Aorta (tissue), 5 donors: ENCODE measurements around the gene ORC6. TPM values are rescaled to one million over a fixed set of nuclear protein-coding genes. Genes with fewer than 3 reads are reported as not detected.

ENCODE experiments used
- ATAC-seq: fragments of 200-7000 bp; cut with Tn5 transposase; one replicate; pipeline ENCODE4 v1.9.1; 2022; ENCODE audit warnings: moderate library complexity; ENCODE audit not compliant: low FRiP score
- DNase-seq, 2 donors: peaks; one replicate each; pipeline ENCODE4 v3.0.0-alpha.2; 2020
- H3K27ac ChIP-seq, 2 donors: one replicate each; pipeline ENCODE4 v1.5.1; 2013; ENCODE audit warnings: low read length in 2 of 2, mild to moderate bottlenecking in 2 of 2, moderate library complexity in 2 of 2, control low read depth in 1 of 2, inconsistent platforms in 1 of 2, low read depth in 1 of 2
- H3K27me3 ChIP-seq, 2 donors: one replicate each; pipeline ENCODE4 v1.6.1; 2013; ENCODE audit warnings: control low read depth in 1 of 2, low read length in 1 of 2, mild to moderate bottlenecking in 1 of 2, moderate library complexity in 1 of 2; ENCODE audit not compliant: insufficient read depth in 2 of 2, control insufficient read depth in 1 of 2
- H3K36me3 ChIP-seq, 2 donors: one replicate each; pipeline ENCODE4 v1.6.1; 2013; ENCODE audit warnings: control low read depth in 1 of 2, low read length in 1 of 2, mild to moderate bottlenecking in 1 of 2; ENCODE audit not compliant: insufficient read depth in 2 of 2, control insufficient read depth in 1 of 2
- H3K4me1 ChIP-seq, 2 donors: one replicate each; pipeline ENCODE4 v1.6.1; 2013; ENCODE audit warnings: low read length in 2 of 2, control low read depth in 1 of 2, mild to moderate bottlenecking in 1 of 2, moderate library complexity in 1 of 2; ENCODE audit not compliant: insufficient read depth in 2 of 2, control insufficient read depth in 1 of 2
- H3K4me3 ChIP-seq, 2 donors: one replicate each; pipeline ENCODE4 v1.5.1; 2013; ENCODE audit warnings: low read length in 2 of 2, control low read depth in 1 of 2, mild to moderate bottlenecking in 1 of 2
- H3K9me3 ChIP-seq: one replicate; pipeline ENCODE4 v1.6.1; 2013; ENCODE audit warnings: mild to moderate bottlenecking, low read length; ENCODE audit not compliant: control insufficient read depth
- WGBS, 2 donors: extraction: QIAGEN DNeasy Blood & Tissue Kit; methylation state at CpG; one replicate each; pipeline ENCODE4 v1.1.7; 2013; 5-methylcytosine and 5-hydroxymethylcytosine counted together
- intact Hi-C, 2 donors: fragments of 100-400 bp; cut with DNase I; formaldehyde crosslinking; loops; one replicate each; pipeline versions ENCODE4 v1.14.2 to v1.15.0; 2022
- polyA plus RNA-seq, 2 donors: library from polyadenylated mRNA; stranded (reverse); fragments of 200-250 nt; gene quantifications; one replicate each; pipeline ENCODE4 v1.2.3, GENCODE V29; 2013
- total RNA-seq, 2 donors: library from RNA; stranded (reverse); fragmentation: NEBNext Ultra II Directional; extraction: Animal tissue kit (Norgen Biotek cat#: 25700); gene quantifications; one replicate each; pipeline ENCODE4 v1.2.1, GENCODE V29; 2021
- donor health status: healthy with polysubstance abuse.
- donor health status: Bipolar disorder and iron deficiency.
- donor health status: DM: no; HTN: no; CAD: no.
- donor health status: DM: no; HTN: no; CAD: no.
- donor health status: DM: yes; HTN: yes; CAD: no.

The ORC6 gene
- total and polyA plus RNA-seq, 4 donors = 0.31 to 2.3 (median 1.6) TPM

DNA sequence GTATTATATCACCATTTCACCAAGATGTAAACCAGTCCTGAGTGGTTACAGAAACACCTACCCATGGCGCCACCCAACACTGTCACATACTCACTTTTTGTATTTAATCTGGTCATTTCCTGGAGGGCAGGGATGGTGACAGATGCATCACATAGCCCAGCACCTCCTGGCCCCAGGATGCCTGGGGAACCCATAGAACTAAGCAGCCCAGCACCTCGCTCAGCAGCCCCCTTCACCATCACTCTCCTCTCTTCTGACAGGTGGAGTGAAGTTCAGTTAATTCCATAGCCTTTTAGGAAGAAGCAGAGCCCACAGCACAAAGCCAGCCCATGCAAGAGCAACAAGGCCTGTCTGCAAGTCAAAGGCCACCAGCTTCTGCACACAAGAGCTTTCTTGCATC lies 31.2 kb downstream of the ORC6 start:
- peaks cover 0 to 3% of the 10 kb centered on the region in 2 donors for H3K27me3 ChIP-seq
- no peaks in the 10 kb centered on the region for H3K9me3 ChIP-seq
- no peak overlapping the region for H3K27ac ChIP-seq
- no peaks in the 10 kb centered on the region for H3K4me1 ChIP-seq
- H3K36me3 ChIP-seq = no peaks in the 10 kb centered on the region
- no peak overlapping the region for H3K4me3 ChIP-seq
- DNase-seq = no peak
- no peak for ATAC-seq
- intact Hi-C loops = no loop called here
- 97 to 98% methylated on average over 2 of the region's 2 CpGs for WGBS, 2 donors

DNA sequence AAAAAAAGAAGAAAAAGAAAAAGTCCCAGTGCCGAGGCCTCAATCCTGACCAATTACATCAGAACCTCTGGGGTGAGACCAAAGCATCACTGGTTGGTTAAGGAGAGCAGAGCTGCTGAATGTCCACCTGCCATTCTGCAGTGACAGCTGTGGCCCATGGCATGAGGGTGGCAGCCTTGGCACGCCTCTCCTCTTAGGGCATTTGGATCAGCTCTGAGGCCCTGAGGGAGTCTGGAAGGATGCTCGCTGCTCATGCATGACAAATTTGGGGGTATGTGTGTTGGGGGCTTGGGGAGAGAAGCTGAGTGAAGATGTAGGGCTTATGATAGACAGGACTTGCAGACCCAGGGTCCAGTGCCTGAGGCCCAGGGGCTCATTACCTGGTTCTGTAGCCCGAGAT lies 32.4 kb downstream of the ORC6 start:
- Histone ChIP-seq H3K36me3 (no peaks in the 10 kb centered on the region), H3K4me1 (no peaks in the 10 kb centered on the region), H3K4me3 (no peak overlapping the region), H3K27me3 (peaks cover 0 to 3% of the 10 kb centered on the region in 2 donors), H3K9me3 (no peaks in the 10 kb centered on the region), H3K27ac (no peak overlapping the region)
- DNase-seq = no peak
- WGBS, 2 donors = 72 to 76% methylated on average over 4 of the region's 4 CpGs
- intact Hi-C loops = no loop called here
- ATAC-seq = no peak

DNA sequence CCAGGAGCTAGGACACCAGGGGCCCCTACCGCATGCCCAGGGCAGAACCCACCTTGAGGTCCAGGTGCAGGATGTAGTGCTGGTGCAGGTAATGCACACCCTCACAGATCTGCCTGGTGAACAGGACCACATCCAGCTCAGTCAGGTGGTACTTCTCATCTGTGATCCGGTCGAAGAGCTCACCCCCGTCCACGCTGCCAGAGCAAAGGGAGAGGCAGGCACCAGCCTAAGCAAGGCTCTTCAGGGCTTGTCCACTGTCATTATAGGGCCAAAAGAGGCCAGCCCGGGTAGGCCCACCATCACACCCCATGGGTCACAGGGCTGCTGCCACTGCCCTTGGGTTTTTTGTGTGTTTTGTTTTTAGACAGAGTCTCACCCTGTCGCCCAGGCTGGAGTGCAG lies 37.7 kb downstream of the ORC6 start:
- WGBS, 2 donors = 92 to 93% methylated on average over 7 of the region's 7 CpGs
- Histone ChIP-seq H3K9me3 (no peaks in the 10 kb centered on the region), H3K27me3 (no peaks in the 10 kb centered on the region), H3K4me3 (no peak overlapping the region), H3K27ac (no peak overlapping the region), H3K4me1 (no peaks in the 10 kb centered on the region), H3K36me3 (no peaks in the 10 kb centered on the region)
- ATAC-seq (no peak), DNase-seq (no peak)
- intact Hi-C loops = no loop called here

DNA sequence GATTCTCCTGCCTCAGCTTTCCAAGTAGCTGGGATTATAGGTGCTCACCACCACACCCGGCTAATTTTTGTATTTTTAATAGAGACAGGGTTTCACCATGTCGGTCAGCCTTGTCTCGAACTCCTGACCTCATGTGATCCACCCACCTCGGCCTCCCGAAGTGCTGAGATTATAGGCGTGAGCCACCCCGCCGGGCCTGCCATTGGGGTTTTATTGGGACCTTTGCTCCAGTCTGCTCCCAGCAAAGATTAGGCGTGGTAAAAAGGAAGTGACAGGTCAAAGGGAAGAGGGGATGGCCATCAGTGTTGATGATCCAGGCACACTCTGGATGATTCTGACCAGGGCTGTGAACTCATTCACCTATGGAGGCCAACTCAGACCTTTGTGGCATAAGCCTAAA lies 38.2 kb downstream of the ORC6 start:
- Histone ChIP-seq H3K27me3 (no peaks in the 10 kb centered on the region), H3K4me1 (no peaks in the 10 kb centered on the region), H3K27ac (no peak overlapping the region), H3K9me3 (no peaks in the 10 kb centered on the region), H3K4me3 (no peak overlapping the region), H3K36me3 (no peaks in the 10 kb centered on the region)
- intact Hi-C loops = no loop called here
- no peak for DNase-seq
- WGBS, 2 donors = 90 to 94% methylated on average over 9 of the region's 9 CpGs
- no peak for ATAC-seq

DNA sequence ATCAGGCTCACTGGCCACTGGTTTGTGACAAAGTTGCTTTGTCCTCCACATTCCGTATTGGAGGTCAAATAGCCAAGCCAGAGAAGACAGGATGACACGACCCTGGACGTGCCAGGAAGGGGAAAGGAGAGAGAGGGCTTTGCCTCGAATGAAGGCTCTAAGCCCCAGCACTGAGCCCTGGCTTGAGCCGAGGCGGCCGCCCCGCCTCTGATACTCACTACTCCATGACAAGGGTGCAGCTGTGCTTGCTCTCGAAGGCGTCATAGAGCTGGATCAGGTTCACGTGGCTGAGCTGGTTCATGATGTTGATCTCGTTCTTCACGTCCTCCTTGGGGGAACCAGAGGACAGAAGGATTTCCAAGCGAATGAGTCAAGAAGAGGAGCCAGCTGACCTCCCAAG lies 39.3 kb downstream of the ORC6 start:
- no peak for DNase-seq
- WGBS, 2 donors = 92% methylated on average over 14 of the region's 14 CpGs
- no peaks in the 10 kb centered on the region for H3K36me3 ChIP-seq
- H3K4me1 ChIP-seq = no peaks in the 10 kb centered on the region
- intact Hi-C loops = no loop called here
- no peaks in the 10 kb centered on the region for H3K9me3 ChIP-seq
- no peak overlapping the region for H3K27ac ChIP-seq
- H3K4me3 ChIP-seq = no peak overlapping the region
- no peaks in the 10 kb centered on the region for H3K27me3 ChIP-seq
- ATAC-seq = no peak

DNA sequence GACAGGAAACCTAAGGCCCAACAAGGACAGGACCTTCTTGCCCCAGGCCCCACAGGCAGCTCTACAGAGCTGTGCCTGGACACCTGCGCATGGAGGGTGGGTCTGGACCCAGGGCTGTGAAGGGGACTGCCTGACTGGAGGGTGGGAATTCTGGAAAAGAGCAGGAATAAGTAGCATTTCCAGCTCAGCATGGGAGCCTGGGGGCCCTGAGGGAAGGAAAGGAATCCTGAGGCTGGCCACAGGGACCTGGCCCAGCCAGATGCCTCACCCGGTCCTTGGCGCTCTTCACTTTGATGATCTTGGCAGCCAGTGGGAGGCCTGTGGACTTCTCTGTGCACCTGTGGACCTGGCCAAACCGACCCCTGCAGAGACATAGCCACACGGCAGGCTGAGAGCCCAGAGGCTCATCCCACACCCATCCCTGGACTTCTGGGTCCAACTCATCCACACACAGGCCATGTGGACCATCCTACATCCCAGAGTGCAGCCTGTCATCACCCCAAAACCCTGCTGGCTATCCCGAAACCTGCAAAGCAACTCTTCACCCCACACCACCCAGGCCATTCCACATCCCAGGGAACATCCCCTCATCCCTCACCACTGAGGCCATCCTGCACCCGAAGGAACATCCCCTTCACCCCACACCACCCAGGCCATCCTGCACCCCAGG lies 40.0 kb downstream of the ORC6 start:
- DNase-seq (no peak), ATAC-seq (no peak)
- Histone ChIP-seq H3K4me3 (no peak overlapping the region), H3K27ac (no peak overlapping the region), H3K27me3 (no peaks in the 10 kb centered on the region), H3K4me1 (no peaks in the 10 kb centered on the region), H3K9me3 (no peaks in the 10 kb centered on the region), H3K36me3 (no peaks in the 10 kb centered on the region)
- intact Hi-C loops = no loop called here
- 85 to 86% methylated on average over 7 of the region's 7 CpGs for WGBS, 2 donors

DNA sequence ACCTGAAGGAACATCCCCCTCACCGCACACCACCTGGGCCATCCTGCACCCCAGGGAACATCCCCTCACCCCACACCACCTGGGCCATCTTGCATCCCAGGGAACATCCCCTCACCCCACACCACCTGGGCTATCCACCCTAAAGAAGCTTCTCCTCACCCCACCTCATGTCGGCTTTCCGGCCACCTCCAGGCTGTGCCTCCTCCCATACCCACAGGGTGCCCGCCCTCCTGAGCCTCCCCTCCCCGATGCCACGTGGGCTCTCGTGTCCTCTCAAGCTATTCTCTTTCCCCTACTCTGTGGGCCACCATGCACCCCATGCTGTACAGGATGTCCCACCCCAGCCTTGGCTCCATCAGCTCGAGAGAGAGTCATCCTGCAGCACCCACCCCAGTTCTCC lies 40.7 kb downstream of the ORC6 start:
- intact Hi-C loops = no loop called here
- no peak overlapping the region for H3K27ac ChIP-seq
- no peaks in the 10 kb centered on the region for H3K27me3 ChIP-seq
- no peaks in the 10 kb centered on the region for H3K36me3 ChIP-seq
- H3K4me3 ChIP-seq = no peak overlapping the region
- WGBS, 2 donors = 94% methylated on average over 8 of the region's 8 CpGs
- H3K4me1 ChIP-seq = no peaks in the 10 kb centered on the region
- no peaks in the 10 kb centered on the region for H3K9me3 ChIP-seq
- DNase-seq (no peak), ATAC-seq (no peak)

DNA sequence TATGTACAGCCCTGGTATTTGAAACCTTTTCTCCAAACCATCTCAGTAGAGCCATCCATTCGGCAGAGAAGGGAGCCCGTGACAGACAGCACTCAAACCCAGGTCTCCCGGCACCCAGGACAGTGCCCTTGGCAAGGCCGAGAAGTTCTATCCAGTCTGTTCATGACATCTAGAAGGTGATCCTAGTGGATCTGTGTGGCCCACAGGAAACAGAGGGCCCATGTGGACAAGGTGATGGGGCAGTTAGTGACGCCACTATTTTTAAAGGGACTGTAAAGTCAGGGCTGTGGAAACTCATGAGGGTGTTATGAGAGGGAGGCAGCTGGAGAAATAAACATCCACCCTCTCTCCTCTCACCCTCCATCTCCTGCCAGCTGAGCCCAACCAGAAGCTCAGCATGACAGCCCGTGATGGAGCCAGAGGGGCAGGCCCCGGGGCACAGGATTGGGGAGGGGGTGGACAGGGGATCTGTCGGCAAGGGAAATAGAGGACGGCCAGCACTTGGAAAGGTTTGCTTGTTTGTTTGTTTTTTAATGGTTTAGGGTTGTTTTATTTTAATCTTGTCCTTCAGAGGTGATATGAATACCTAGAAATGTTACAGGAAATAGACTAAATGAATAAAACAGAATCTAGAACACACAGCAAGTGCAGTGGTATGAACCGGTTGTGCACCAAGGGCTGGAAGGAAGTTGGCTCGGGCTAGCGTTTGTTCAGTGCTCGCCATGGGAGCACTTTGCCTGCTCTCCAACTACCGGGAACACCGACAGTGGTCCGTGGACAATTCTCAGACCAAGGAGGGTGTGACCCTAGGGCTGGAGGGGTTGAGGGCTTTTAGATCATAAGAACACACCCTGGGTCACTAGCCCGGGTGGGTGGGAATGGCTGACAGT lies 41.6 kb downstream of the ORC6 start:
- Histone ChIP-seq H3K27me3 (no peaks in the 10 kb centered on the region), H3K27ac (no peak overlapping the region), H3K9me3 (no peaks in the 10 kb centered on the region), H3K4me3 (no peak overlapping the region), H3K36me3 (no peaks in the 10 kb centered on the region), H3K4me1 (no peaks in the 10 kb centered on the region)
- WGBS, 2 donors = 62 to 66% methylated on average over 17 of the region's 17 CpGs
- ATAC-seq = no peak
- no peak for DNase-seq
- intact Hi-C loops = no loop called here
